Measurements from ENCODE around the gene KCNRG.
"Not testable (repeated sequence)": the region's sequence is repeated elsewhere in the genome, so short reads cannot be mapped to it uniquely, and the experiment has no call there.

Gene KCNRG

DNA sequence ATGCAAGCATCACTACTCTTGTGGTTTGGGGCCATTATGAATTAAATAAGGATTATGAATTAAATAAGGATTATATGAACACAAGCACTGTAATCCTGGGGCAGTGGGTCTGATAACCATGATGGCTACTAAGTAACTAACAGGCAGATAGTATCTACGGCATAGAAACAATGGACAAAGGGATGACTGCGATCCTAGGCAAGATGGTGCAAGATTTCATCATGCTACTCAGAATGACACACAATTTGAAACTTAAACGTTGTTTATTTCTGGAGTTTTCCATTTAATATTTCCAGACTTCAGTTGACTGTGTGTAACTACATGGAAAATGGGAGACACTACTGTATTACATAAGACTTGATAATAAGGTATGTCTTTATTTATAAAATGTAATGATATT, 15.1 kb downstream of the KCNRG start:
- H3K27ac Mint-ChIP-seq = no peak overlapping the region
- peaks cover 25% of the 10 kb centered on the region for H3K36me3 Mint-ChIP-seq (ENCODE audit: low read depth)
- peaks cover 5% of the 10 kb centered on the region for H3K4me1 Mint-ChIP-seq (ENCODE audit: low read depth)
- no peaks in the 10 kb centered on the region for H3K27me3 Mint-ChIP-seq (ENCODE audit: low read depth)
- H3K9me3 Mint-ChIP-seq = no peaks in the 10 kb centered on the region
- no peak overlapping the region for H3K4me3 Mint-ChIP-seq

- Mint-ChIP-seq H3K27me3 (ENCODE audit: low read depth) (no peaks in the 10 kb centered on the region), H3K9me3 (no peaks in the 10 kb centered on the region), H3K27ac (no peak overlapping the region), H3K4me1 (ENCODE audit: low read depth) (peaks cover 5% of the 10 kb centered on the region), H3K4me3 (no peak overlapping the region), H3K36me3 (ENCODE audit: low read depth) (peaks cover 3% of the 10 kb centered on the region)
These were observed 18.5 kb downstream of the KCNRG start for GRCh38 chr13:50033725-50034124.

GRCh38 chr13:50037788-50038187, 22.5 kb downstream of the KCNRG start:
- no peaks in the 10 kb centered on the region for H3K27me3 Mint-ChIP-seq (ENCODE audit: low read depth)
- peaks cover 7% of the 10 kb centered on the region for H3K36me3 Mint-ChIP-seq (ENCODE audit: low read depth)
- no peak overlapping the region for H3K27ac Mint-ChIP-seq
- H3K9me3 Mint-ChIP-seq = no peaks in the 10 kb centered on the region
- no peaks in the 10 kb centered on the region for H3K4me1 Mint-ChIP-seq (ENCODE audit: low read depth)
- no peak overlapping the region for H3K4me3 Mint-ChIP-seq

- Mint-ChIP-seq H3K9me3 (no peaks in the 10 kb centered on the region), H3K27ac (no peak overlapping the region), H3K4me3 (no peak overlapping the region), H3K4me1 (ENCODE audit: low read depth) (peaks cover 3% of the 10 kb centered on the region), H3K36me3 (ENCODE audit: low read depth) (peaks cover 11% of the 10 kb centered on the region), H3K27me3 (ENCODE audit: low read depth) (no peaks in the 10 kb centered on the region)
These were observed 23.0 kb downstream of the KCNRG start for GRCh38 chr13:50038266-50038665.

GRCh38 chr13:50052478-50052877, 37.2 kb downstream of the KCNRG start:
- peaks cover 28% of the 10 kb centered on the region for H3K36me3 Mint-ChIP-seq (ENCODE audit: low read depth)
- H3K4me3 Mint-ChIP-seq = no peak overlapping the region
- peaks cover 4% of the 10 kb centered on the region for H3K9me3 Mint-ChIP-seq
- H3K27me3 Mint-ChIP-seq (ENCODE audit: low read depth) = no peaks in the 10 kb centered on the region
- H3K4me1 Mint-ChIP-seq (ENCODE audit: low read depth) = peaks cover 20% of the 10 kb centered on the region
- no peak overlapping the region for H3K27ac Mint-ChIP-seq

DNA sequence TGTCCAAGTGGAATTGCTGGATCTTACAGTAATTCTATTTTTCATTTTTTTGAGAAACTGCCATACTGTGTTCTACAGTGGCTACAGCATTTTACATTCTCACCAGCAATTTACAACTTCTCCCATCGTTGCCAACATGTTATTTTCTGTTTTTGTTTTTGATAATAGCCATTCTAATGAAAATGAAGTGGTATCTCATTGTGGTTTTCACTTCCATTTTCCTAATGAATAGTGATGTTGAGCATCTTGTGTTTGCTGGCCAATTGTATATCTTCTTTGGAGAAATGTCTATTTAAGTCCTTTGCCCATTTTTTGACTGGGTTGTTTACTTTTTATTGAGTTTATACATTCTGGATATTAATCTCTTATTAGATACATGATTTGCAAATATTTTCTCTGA, 38.6 kb downstream of the KCNRG start:
- H3K27me3 Mint-ChIP-seq (ENCODE audit: low read depth) = no peaks in the 10 kb centered on the region
- no peak overlapping the region for H3K4me3 Mint-ChIP-seq
- peaks cover 34% of the 10 kb centered on the region for H3K36me3 Mint-ChIP-seq (ENCODE audit: low read depth)
- H3K4me1 Mint-ChIP-seq (ENCODE audit: low read depth) = peaks cover 26% of the 10 kb centered on the region
- peaks cover 4% of the 10 kb centered on the region for H3K9me3 Mint-ChIP-seq
- no peak overlapping the region for H3K27ac Mint-ChIP-seq

DNA sequence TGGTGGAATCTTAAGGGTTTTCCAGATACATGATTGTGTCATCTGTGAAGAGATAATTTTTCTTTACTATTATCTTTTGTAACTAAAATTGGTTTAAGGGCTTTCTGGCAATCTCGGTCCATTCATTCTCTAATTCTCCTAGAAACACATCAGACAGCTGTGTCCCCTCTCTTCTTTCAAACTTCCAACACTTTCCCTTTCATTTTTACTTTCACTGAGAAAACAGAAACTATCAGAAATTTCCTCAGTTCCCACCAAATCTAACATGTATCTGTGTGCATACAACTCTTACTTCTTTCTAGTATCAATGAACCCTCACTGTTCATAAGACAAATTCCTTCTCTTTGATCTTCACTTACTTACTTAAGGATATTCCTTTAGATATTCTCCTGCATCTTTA, 40.2 kb downstream of the KCNRG start:
- H3K27me3 Mint-ChIP-seq (ENCODE audit: low read depth) = no peaks in the 10 kb centered on the region
- H3K27ac Mint-ChIP-seq = no peak overlapping the region
- H3K4me3 Mint-ChIP-seq = peak overlapping the region; percentile 11
- peaks cover 41% of the 10 kb centered on the region for H3K36me3 Mint-ChIP-seq (ENCODE audit: low read depth)
- peaks cover 35% of the 10 kb centered on the region for H3K4me1 Mint-ChIP-seq (ENCODE audit: low read depth)
- peaks cover 4% of the 10 kb centered on the region for H3K9me3 Mint-ChIP-seq

DNA sequence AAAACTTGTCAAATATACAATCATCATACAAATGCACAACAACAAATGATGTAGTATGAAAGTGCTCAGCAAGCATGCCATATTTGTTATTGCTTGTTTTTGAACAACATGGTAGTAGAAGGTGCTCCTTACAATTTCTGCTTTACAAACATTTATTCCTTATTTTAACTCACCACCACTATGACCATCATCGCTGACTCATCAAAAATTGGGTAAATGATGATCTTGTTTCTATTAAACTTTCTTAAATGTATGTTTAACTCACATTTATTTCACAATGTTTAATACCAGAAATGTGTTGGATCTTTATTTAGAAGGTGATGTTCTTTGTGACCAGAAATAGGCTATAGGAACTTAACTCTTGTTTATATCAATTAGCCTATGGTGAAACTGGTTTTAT, 45.5 kb downstream of the KCNRG start:
- Mint-ChIP-seq H3K4me1 (ENCODE audit: low read depth) (peaks cover 21% of the 10 kb centered on the region), H3K36me3 (ENCODE audit: low read depth) (peaks cover 22% of the 10 kb centered on the region), H3K27ac (no peak overlapping the region), H3K9me3 (no peaks in the 10 kb centered on the region), H3K4me3 (no peak overlapping the region), H3K27me3 (ENCODE audit: low read depth) (no peaks in the 10 kb centered on the region)

DNA sequence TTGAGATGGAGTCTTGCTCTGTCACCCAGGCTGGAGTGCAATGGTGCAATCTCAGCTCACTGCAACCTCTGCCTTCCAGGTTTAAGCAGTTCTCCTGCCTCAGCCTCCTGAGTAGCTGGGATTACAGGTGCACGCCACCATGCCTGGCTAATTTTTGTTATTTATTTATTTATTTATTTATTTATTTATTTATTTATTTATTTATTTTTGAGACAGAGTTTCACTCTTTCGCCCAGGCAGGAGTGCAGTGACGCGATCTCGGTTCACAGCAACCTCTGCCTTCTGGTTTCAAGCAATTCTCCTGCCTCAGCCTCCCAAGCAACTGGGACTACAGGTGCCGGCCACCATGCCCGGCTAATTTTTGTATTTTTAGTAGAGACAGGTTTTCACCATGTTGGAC, 47.1 kb downstream of the KCNRG start:
- peaks cover 17% of the 10 kb centered on the region for H3K4me1 Mint-ChIP-seq (ENCODE audit: low read depth)
- H3K36me3 Mint-ChIP-seq (ENCODE audit: low read depth) = peaks cover 26% of the 10 kb centered on the region
- H3K27ac Mint-ChIP-seq; H3K27me3 Mint-ChIP-seq (ENCODE audit: low read depth); H3K4me3 Mint-ChIP-seq; H3K9me3 Mint-ChIP-seq: not testable (repeated sequence)

- Mint-ChIP-seq H3K36me3 (ENCODE audit: low read depth) (peaks cover 18% of the 10 kb centered on the region), H3K27ac (no peak overlapping the region), H3K4me3 (no peak overlapping the region), H3K4me1 (ENCODE audit: low read depth) (peaks cover 18% of the 10 kb centered on the region), H3K9me3 (no peaks in the 10 kb centered on the region), H3K27me3 (ENCODE audit: low read depth) (no peaks in the 10 kb centered on the region)
These were observed 50.5 kb downstream of the KCNRG start for GRCh38 chr13:50065712-50066111.

- Mint-ChIP-seq H3K4me1 (ENCODE audit: low read depth) (peaks cover 32% of the 10 kb centered on the region), H3K9me3 (no peaks in the 10 kb centered on the region), H3K27me3 (ENCODE audit: low read depth) (no peaks in the 10 kb centered on the region), H3K36me3 (ENCODE audit: low read depth) (peaks cover 24% of the 10 kb centered on the region), H3K27ac (no peak overlapping the region), H3K4me3 (no peak overlapping the region)
These were observed 53.3 kb downstream of the KCNRG start for GRCh38 chr13:50068508-50068907.

GRCh38 chr13:50069261-50069660, 54.0 kb downstream of the KCNRG start:
- no peaks in the 10 kb centered on the region for H3K27me3 Mint-ChIP-seq (ENCODE audit: low read depth)
- H3K9me3 Mint-ChIP-seq = no peaks in the 10 kb centered on the region
- peaks cover 25% of the 10 kb centered on the region for H3K36me3 Mint-ChIP-seq (ENCODE audit: low read depth)
- no peak overlapping the region for H3K4me3 Mint-ChIP-seq
- peaks cover 33% of the 10 kb centered on the region for H3K4me1 Mint-ChIP-seq (ENCODE audit: low read depth)
- H3K27ac Mint-ChIP-seq = peak overlapping the region; percentile 26

GRCh38 chr13:50070186-50070585, 54.9 kb downstream of the KCNRG start:
- H3K4me1 Mint-ChIP-seq (ENCODE audit: low read depth) = peaks cover 33% of the 10 kb centered on the region

More at GRCh38 chr13:50070186-50070585, 54.9 kb downstream of the KCNRG start:
- Mint-ChIP-seq H3K36me3 (ENCODE audit: low read depth) (peaks cover 24% of the 10 kb centered on the region), H3K27ac (no peak overlapping the region), H3K9me3 (no peaks in the 10 kb centered on the region), H3K4me3 (no peak overlapping the region), H3K27me3 (ENCODE audit: low read depth) (no peaks in the 10 kb centered on the region)

All from T-helper 1 cell treated with Interleukin-12 subunit alpha and Interleukin-12 subunit beta and Interleukin-4 antibody, amounts not matched to agents 30 μg/mL and 1 μg/mL, for 36 hours (primary cell).